H4 (cell line): ENCODE data around the gene AUH. TPM values are rescaled to one million over a fixed set of nuclear protein-coding genes. Genes with fewer than 3 reads are reported as not detected.

Experiments used
- DNase-seq: peaks from one replicate; pipeline ENCODE4 v3.0.0-alpha.2; 2015; ENCODE audit warnings: low spot score
- total RNA-seq: library from RNA; depleted of rRNA; stranded (reverse); fragments of >200 nt; shearing (Covaris generic); gene quantifications from 2 replicates; pipeline ENCODE4 v1.2.3, GENCODE V29; 2014

The AUH gene
- total RNA-seq, 1 experiment from 2014 or later, result 12.9 TPM

- no peak for DNase-seq
Observed at GRCh38 chr9:91190062-91190461, 171.7 kb downstream of the AUH start.

- DNase-seq, result no peak
Observed at GRCh38 chr9:91188719-91189590, 172.8 kb downstream of the AUH start.

GRCh38 chr9:91187965-91188344 is 173.8 kb downstream of the AUH start:
- DNase-seq, result no peak

DNA sequence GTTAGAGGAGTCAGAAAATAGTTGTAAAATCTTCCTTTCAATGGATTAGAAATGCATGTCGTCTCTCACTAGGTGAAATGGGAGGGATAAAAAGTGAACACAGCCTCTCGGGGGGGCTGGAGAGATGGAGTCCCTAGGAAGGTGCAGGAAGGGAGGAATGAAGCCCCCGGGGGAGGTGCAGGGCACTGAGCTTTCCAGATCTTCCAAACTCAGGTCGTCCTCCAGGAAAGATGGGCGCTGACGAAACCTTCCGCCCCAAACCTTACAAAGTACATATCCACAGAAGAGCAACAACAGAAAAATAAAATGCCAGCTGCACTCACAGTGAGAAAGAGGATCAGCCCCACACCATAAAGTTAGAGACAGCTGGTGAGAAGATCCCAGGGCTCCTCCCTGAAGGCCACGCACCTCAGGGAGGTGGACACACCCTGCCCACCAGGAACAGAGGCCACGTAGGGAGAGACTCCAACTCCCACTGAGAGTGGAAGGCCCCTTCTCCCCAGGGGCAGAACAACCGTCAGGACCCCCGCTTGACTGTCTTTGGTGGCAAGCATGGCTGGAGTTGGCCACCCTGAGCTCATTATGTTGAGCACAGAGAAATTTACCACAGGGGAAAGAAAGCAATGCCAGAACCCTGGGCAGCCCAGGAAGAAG is 174.3 kb downstream of the AUH start:
- DNase-seq, result no peak

DNA sequence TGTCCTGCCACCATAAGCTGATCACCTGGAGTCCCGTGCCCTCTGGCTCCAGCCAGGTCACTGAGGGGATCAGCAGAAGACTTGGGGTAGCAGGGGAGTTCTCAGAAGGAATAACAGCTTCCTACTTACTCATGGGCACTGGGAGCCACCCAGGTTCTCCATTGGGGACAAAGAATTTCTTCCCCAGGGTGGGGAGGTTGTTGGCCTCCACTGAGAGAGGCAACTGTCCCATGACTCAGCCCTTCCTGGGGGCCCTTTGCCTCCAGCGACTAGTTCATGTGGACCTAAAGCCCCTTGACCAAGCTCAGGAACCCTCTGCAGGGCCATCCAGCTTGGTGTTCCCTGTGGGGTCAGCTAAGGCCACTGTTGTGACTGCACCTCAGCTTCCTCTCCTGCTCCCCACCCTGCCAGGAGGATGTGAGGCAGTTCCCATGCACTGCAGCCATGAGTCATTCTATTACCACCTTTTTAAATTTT is 175.0 kb downstream of the AUH start:
- DNase-seq, result no peak

DNA sequence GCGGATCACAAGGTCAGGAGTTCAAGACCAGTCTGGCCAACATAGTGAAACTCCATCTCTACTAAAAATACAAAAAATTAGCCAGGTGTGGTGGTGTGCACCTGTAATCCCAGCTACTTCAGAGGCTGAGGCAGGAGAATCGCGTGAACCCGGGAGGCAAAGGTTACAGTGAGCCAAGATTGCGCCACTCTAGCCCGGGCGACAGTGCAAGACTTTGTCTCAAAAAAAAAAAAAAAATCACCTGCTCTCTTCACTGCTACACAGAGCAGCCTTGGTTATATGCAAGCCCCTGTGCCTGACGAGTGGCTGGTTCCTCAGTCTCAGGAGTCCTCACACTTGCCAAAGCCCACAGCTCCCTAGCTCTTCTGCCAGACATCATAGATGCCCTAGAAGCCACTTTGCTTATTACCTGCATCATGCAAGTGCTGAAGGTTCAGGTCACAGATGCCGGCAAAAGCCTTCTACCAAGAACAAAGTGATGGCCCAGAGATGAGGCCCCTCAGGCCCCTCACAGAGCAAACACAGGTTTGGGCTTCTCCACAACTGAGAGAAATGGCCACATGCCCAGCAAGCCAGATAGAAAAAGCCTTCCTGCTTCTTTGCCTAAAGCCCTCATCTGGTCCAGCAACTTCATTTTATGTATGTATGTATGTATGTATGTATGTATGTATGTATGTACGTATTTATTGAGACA is 176.4 kb downstream of the AUH start:
- DNase-seq, result no peak

DNA sequence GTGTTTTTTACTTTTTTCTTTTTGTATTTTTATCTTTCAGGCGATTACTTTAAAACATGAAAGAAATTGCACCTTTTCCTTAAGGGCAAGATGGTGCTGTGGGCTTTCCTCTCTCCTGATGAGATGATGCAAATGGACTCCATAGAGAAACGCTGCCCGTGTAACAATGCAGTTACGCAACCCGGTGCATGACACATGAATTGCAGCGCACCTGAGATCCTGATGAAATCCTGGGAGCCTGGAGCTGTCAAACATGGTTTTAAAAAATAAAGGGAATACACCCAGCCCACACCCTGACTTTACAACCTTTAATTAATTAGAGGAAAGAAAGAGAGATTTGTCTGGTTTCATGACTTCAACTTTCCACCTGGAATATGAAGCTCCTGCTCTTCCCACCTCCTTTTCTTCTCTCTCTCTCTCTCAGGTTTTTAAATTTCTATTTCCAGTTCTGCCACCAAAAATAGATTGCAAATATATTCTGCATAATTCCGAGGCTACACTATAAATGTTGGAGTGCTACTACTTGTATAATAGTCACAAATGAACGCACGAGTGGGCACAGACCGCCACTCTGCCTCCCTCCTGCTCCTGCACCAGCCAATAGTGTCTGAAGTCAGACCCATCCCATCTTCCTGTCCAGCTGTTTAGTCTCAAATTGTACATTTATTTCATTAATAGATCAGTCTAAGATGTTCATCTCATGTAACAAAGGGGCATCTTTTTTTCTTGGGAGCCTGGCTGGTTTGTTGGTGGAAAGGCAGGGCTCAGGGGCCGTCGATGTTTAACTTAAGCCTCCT is 179.1 kb downstream of the AUH start:
- DNase-seq, result no peak

GRCh38 chr9:91181541-91181940 is 180.2 kb downstream of the AUH start:
- DNase-seq, result no peak

- no peak for DNase-seq
Observed at GRCh38 chr9:91180930-91181268, 180.8 kb downstream of the AUH start.

- no peak for DNase-seq
Observed at GRCh38 chr9:91180240-91180929, 181.3 kb downstream of the AUH start.

DNA sequence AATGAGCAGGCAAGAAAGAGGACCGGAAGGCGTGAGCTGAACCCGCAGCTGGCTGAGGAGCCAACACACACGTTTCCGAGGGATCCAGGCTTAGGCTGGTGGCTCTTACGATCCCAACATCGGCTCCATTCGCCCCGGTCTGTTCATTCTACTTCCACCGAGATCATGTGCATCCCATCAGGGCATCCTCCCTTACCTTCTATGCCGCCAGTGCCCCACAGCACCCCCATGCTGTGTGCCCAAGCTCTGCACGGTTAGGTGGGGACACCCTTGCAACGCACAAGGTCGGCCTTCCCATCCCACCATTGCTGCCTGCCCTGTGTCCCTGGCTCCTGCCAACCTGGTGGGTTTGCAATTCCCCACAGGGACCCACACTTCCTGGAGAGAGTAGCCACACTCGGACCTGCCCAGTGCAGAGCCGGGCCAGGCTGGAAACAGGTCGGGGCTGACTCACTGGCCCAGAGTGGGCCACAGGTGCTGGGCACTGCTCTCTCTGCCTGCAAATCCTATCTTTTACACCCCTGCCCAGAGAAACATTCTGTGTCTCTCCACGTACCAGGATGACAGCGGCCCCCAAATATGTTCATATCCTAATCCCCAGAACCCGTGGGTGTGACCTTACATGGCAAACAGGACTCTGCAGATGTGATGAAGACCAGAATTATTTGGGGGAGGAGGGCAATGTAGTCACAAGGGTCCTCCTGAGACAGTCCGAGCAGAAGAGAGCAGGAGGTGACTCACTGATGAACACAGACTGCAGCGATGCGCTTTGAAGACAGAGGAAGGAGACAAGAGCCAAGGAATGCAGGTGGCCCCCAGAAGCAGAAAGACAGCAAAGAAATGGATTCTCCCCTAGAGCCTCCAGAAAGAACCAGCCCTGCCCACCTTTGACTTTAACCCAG is 182.2 kb downstream of the AUH start:
- no peak for DNase-seq

GRCh38 chr9:91178281-91179236 is 183.2 kb downstream of the AUH start:
- no peak for DNase-seq

- DNase-seq, result peak; percentile 88
Observed at GRCh38 chr9:91177661-91178280, 183.9 kb downstream of the AUH start.

DNA sequence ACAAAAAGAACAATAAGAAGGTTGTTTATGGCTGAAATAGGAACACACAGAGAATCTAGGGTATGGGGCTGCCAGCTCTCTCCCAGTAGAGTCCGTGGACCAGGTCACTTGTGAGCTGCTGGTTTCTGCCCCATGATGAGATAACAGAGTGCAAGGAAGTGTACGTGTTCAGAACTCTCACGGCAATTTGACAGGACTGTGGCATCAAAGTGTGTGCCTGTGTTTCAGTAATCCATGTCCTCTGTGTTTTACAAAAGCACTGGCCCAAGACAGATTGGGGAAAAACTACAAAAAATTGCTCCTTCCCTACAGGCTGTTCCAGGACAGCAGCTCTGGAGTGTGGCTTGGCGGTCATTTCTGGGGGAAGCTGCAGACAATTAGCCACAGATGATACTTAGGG is 184.6 kb downstream of the AUH start:
- no peak for DNase-seq

DNA sequence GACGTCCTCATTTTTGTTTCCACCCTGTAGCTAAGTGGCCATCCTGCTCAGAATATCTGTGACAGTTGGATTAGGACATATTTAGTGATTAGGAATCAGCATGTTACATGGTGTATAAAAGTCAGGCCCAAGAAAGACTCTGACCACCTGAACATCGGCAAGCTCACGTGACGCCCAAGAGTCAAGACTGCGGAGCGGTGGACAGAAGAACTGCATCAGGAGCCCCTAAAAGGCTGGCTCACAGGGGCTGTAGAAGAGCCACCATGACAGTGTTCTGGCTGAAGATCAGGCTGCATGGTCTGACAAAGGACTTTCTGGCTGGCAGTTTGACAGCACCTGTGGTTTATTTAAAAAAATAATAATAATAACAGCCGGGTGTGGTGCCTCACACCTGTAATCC is 185.3 kb downstream of the AUH start:
- no peak for DNase-seq

GRCh38 chr9:91174772-91175171 is 186.9 kb downstream of the AUH start:
- DNase-seq, result no peak

DNA sequence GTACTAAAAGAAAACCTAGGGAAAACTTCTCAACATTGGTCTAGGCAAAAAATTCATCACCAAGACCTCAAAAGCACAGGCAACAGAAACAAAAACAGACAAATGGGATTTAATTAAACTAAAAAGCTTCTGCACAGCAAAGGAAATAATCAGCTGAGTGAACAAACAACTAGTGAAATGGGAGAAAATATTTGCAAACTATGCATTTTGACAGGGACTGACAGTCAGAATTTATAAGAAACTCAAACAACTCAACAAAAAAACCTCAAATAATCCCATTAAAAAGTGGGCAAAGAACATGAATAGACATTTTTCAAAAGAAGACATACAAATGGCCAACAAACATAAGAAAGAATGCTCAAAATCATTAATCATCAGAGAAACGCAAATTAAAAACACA is 189.4 kb downstream of the AUH start:
- no peak for DNase-seq

DNA sequence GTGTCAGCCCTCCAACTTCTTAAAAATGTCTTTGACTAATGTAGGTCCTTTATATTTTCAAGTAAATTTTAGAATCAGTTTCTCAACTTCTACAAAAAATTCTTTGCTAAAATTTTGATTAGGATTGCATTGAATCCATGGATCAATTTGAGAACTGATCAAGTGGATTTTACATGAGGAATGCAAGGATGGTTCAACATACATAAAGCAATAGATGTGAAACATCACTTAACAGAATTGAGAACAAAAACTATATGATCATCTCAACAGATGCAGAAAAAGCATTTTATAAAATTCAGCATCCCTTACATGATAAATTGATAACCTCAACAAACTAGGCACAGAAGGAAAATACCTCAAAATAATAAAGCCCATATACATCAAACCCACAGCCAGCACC is 190.8 kb downstream of the AUH start:
- DNase-seq, result no peak
